OCI-LY7 (cell line): ENCODE results near the gene TPBG. TPM values are rescaled to one million over a fixed set of nuclear protein-coding genes. Genes with fewer than 3 reads are reported as not detected.

Source experiments
- BruUV-seq: library from RNA; stranded (reverse); fragments of 400-500 nt; replicated peaks from 2 replicates; lab custom pipeline; 2021; lab: Mats Ljungman, UMichigan
- CTCF ChIA-PET: fragments of 300-600 bp; sonication (Branson Sonifier 250); formaldehyde crosslinking; loops from one replicate; lab custom pipeline; 2022; ENCODE audit warnings: antibody characterized with exemption; ENCODE audit not compliant: unreplicated experiment; lab: Charles Lee
- POLR2A ChIA-PET: fragments of 300-600 bp; sonication (Branson Sonifier 250); formaldehyde crosslinking; loops from one replicate; lab custom pipeline; 2022; ENCODE audit warnings: antibody characterized with exemption; lab: Charles Lee
- DNase-seq: peaks from one replicate; pipeline ENCODE4 v3.0.0-alpha.2; 2015; ENCODE audit warnings: low spot score
- H2AFZ ChIP-seq: fragments of 200-600 bp; sonication (generic), shearing (Covaris generic); 2 replicates; pipeline ENCODE4 v1.6.1; 2014; ENCODE audit warnings: mild to moderate bottlenecking, antibody characterized with exemption, low read length, moderate library complexity
- H3K27ac ChIP-seq: fragments of 200-600 bp; sonication (generic); 2 replicates; pipeline ENCODE4 v1.5.1; 2014; ENCODE audit warnings: mixed run types, low read depth, mild to moderate bottlenecking, moderate library complexity, low read length, inconsistent platforms; ENCODE audit not compliant: poor library complexity, severe bottlenecking
- H3K36me3 ChIP-seq: fragments of 200-600 bp; sonication (generic); 2 replicates; pipeline ENCODE4 v1.6.1; 2014; ENCODE audit warnings: mild to moderate bottlenecking, antibody characterized with exemption, low read length, moderate library complexity, mixed read lengths; ENCODE audit not compliant: insufficient read depth
- H3K4me1 ChIP-seq: fragments of 200-600 bp; sonication (generic); 2 replicates; pipeline ENCODE4 v1.5.1; 2014; ENCODE audit warnings: mild to moderate bottlenecking, low read length; ENCODE audit not compliant: insufficient read depth, poor library complexity, severe bottlenecking
- H3K4me2 ChIP-seq: fragments of 200-600 bp; sonication (generic); 2 replicates; pipeline ENCODE4 v1.6.1; 2014; ENCODE audit warnings: mild to moderate bottlenecking, low read length
- H3K4me3 ChIP-seq: fragments of 200-600 bp; sonication (generic); 2 replicates; pipeline ENCODE4 v1.5.1; 2014; ENCODE audit warnings: mild to moderate bottlenecking, low read depth, low read length; ENCODE audit not compliant: poor library complexity, severe bottlenecking
- H3K79me2 ChIP-seq: fragments of 200-600 bp; sonication (generic); 2 replicates; pipeline ENCODE4 v1.6.1; 2016; ENCODE audit warnings: low read depth, mild to moderate bottlenecking, low read length, moderate library complexity, mixed read lengths; ENCODE audit not compliant: insufficient read depth
- H3K9me2 ChIP-seq: fragments of 200-600 bp; sonication (generic); 2 replicates; pipeline ENCODE4 v1.6.1; 2016; ENCODE audit warnings: mild to moderate bottlenecking, low read length, mixed read lengths; ENCODE audit not compliant: insufficient read depth
- H3K9me3 ChIP-seq: fragments of 200-600 bp; sonication (generic); 2 replicates; pipeline ENCODE4 v1.6.1; 2014; ENCODE audit warnings: mild to moderate bottlenecking, mixed run types, low read length, mixed read lengths
- H4K20me1 ChIP-seq: fragments of 200-600 bp; sonication (generic); 2 replicates; pipeline ENCODE4 v1.6.1; 2014; ENCODE audit warnings: mild to moderate bottlenecking, antibody characterized with exemption, low read length, moderate library complexity, mixed read lengths; ENCODE audit not compliant: insufficient read depth
- CTCF ChIP-seq: fragments of 200-600 bp; sonication (generic); conservative IDR thresholded peaks from 2 replicates; pipeline ENCODE4 v1.5.1; 2014; ENCODE audit warnings: mild to moderate bottlenecking, antibody characterized with exemption, low read length, moderate library complexity, mixed read lengths
- EZH2phosphoT487 ChIP-seq: fragments of 200-600 bp; sonication (generic); IDR thresholded peaks from 2 replicates; pipeline ENCODE4 v1.6.1; 2018; ENCODE audit warnings: low read depth, borderline replicate concordance, mild to moderate bottlenecking, mixed run types, antibody characterized with exemption, low read length, moderate library complexity, mixed read lengths
- intact Hi-C: fragments of 100-400 bp; cut with micrococcal nuclease; formaldehyde crosslinking; loops from one replicate; pipeline ENCODE4 v1.10.0; 2022; ENCODE audit not compliant: unreplicated experiment
- total RNA-seq, 2 experiments: library from RNA; depleted of rRNA in 1 of 2; stranded (reverse); fragments of >200 nt in 1 of 2; shearing (Covaris generic) in 1 of 2; gene quantifications; 2 replicates each; pipeline ENCODE4 v1.2.3, GENCODE V29; 2014 to 2022

Gene TPBG
- total RNA-seq, 2 experiments from 2014 or later: not detected

- no peak for TF ChIP-seq EZH2phosphoT487
- TF ChIP-seq CTCF: no peak
- Histone ChIP-seq H3K9me2 (no peaks in the 10 kb centered on the region), H3K27ac (no peak overlapping the region), H3K4me3 (no peak overlapping the region), H4K20me1 (no peaks in the 10 kb centered on the region), H3K9me3 (no peaks in the 10 kb centered on the region), H2AFZ (no peak overlapping the region), H3K4me1 (no peaks in the 10 kb centered on the region), H3K4me2 (no peak overlapping the region), H3K79me2 (no peaks in the 10 kb centered on the region), H3K36me3 (no peaks in the 10 kb centered on the region)
- BruUV-seq: no TSS peak
- ChIA-PET CTCF (no interaction called here), POLR2A (no interaction called here)
- no peak for DNase-seq
- intact Hi-C loops: no loop called here
Observed at GRCh38 chr6:82331031-82331773, 32.4 kb upstream of the TPBG start.

GRCh38 chr6:82333781-82334180 is 29.8 kb upstream of the TPBG start:
- no peak for TF ChIP-seq EZH2phosphoT487
- no peak for TF ChIP-seq CTCF
- POLR2A ChIA-PET: interaction anchor here (0.7 to 1.2 kb wide), 4 partner anchors 10 to 1753 kb away, joined by 3 to 4 read pairs (median 4); no protein-coding TSS in a partner anchor
- Histone ChIP-seq H4K20me1 (no peaks in the 10 kb centered on the region), H3K27ac (no peak overlapping the region), H3K79me2 (no peaks in the 10 kb centered on the region), H3K4me2 (no peak overlapping the region), H3K36me3 (no peaks in the 10 kb centered on the region), H3K9me2 (no peaks in the 10 kb centered on the region), H3K4me3 (no peak overlapping the region), H3K9me3 (no peaks in the 10 kb centered on the region), H2AFZ (no peak overlapping the region), H3K4me1 (no peaks in the 10 kb centered on the region)
- BruUV-seq: no TSS peak
- CTCF ChIA-PET: no interaction called here
- no peak for DNase-seq
- intact Hi-C loops: no loop called here

GRCh38 chr6:82337688-82338257 is 25.8 kb upstream of the TPBG start:
- no peaks in the 10 kb centered on the region for H3K9me2 ChIP-seq
- ChIA-PET CTCF (no interaction called here), POLR2A (no interaction called here)

More at GRCh38 chr6:82337688-82338257, 25.8 kb upstream of the TPBG start:
- no peaks in the 10 kb centered on the region for H3K79me2 ChIP-seq
- H3K9me3 ChIP-seq: 0 out of 2 replicates have a peak, but pooled peaks cover 3% of the 10 kb centered on the region
- no peaks in the 10 kb centered on the region for H3K4me1 ChIP-seq
- intact Hi-C loops: no loop called here
- H3K4me2 ChIP-seq: no peak overlapping the region
- H3K27ac ChIP-seq: no peak overlapping the region
- BruUV-seq: no TSS peak
- no peaks in the 10 kb centered on the region for H4K20me1 ChIP-seq
- H2AFZ ChIP-seq: no peak overlapping the region
- no peak overlapping the region for H3K4me3 ChIP-seq
- H3K36me3 ChIP-seq: no peaks in the 10 kb centered on the region
- DNase-seq: no peak
- TF ChIP-seq EZH2phosphoT487: no peak
- no peak for TF ChIP-seq CTCF
